ENCODE results near the gene MARF1.

DNA sequence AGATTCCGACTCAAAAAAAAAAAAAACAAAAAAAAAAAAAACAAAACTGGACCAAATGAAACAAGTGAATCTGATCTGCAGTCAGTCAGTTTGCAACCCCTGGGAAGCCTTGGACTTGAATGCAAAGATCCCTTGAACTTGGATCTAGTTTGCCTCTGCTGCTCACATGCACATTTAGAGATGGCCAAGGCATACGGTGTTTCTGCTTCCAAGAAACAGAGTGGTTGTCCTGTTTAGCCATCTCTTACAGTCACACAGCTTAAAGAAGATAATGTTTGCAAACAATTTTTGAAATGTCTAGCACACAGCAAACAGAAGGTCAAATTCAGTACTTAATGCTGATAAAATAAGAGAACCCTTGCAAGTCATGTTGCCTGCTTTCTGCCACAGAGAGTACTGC is 11.6 kb upstream of the MARF1 start:
- no peak for TF ChIP-seq CTCF (IDR thresholded peaks at IDR 0.05)
- TF ChIP-seq EZH2phosphoT487 (IDR thresholded peaks at IDR 0.05) = no peak

Data from neural progenitor cell (in vitro differentiated cells).